Measurements from ENCODE around the gene GGT5.
"Not testable (repeated sequence)": the region's sequence is repeated elsewhere in the genome, so short reads cannot be mapped to it uniquely, and the experiment has no call there.

GGT5 gene

DNA sequence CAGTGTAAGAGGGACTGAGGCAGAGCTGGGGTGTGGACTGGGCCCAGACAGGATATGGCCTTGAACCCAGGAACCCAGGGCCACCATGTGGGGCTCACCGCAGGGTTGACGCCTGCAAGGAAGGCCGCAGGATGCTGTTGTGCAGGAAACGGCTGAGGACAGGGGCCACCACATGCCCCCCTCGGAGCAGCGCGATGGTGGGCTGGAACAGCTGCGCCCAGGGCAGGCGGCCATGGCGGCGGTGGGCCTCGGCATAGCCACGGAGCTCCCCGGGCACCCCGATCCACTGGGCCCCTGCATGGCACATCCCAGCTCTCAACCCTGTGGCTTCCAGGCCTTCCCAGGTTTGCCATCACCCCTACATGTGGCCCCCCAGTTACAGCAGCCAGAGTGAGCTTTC, 12.2 kb downstream of the GGT5 start:
- no peak for DNase-seq (ENCODE audit: low spot score)

DNA sequence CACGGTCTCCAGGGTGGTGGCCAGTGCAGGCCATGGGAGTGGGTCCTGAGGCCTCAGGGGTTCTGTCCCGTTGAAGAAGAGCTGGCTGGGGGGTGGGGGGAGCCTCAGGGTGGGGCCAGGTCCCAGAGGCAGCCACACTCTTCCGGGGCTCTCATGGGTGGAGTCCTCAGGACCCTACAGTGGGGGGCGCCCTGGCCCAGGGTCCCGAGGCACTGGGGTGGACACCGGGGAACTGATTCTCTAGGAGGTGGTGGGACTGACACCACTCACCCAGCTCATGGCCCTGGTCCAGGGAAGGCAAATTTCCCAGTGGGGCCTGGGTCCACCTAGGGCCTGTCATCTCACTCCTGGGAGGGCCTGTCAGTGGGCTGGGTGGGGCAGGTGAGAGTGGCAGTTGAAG, 12.8 kb downstream of the GGT5 start:
- no peak for DNase-seq (ENCODE audit: low spot score)

GRCh38 chr22:24231706-24232105, 13.2 kb downstream of the GGT5 start:
- DNase-seq (ENCODE audit: low spot score) = no peak

- DNase-seq (ENCODE audit: low spot score) = no peak
Observed at GRCh38 chr22:24230911-24231656, 13.8 kb downstream of the GGT5 start.

- no peak for DNase-seq (ENCODE audit: low spot score)
Observed at GRCh38 chr22:24225951-24226350, 18.9 kb downstream of the GGT5 start.

GRCh38 chr22:24225044-24225601, 19.8 kb downstream of the GGT5 start:
- DNase-seq (ENCODE audit: low spot score) = no peak

DNA sequence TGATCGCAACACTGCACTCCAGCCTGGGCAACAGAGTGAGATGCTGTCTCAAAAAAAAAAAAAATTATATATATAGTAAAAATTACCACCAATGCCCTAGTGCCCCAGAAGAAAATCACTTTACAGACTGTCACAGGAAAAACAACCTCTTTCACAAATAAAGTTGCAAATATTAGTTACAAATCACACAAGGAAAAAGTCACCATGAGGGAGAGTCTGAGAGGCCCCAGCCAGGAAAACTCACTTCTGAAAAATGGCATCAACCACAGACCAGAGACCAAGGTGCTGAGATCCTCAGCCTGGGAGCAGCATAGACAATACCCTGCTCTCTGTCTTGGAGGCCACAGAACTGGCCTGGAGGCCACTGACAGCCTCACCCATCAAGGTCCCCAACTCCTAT, 20.4 kb downstream of the GGT5 start:
- DNase-seq (ENCODE audit: low spot score) = no peak

GRCh38 chr22:24219750-24220149, 25.1 kb downstream of the GGT5 start:
- DNase-seq (ENCODE audit: low spot score) = no peak

DNA sequence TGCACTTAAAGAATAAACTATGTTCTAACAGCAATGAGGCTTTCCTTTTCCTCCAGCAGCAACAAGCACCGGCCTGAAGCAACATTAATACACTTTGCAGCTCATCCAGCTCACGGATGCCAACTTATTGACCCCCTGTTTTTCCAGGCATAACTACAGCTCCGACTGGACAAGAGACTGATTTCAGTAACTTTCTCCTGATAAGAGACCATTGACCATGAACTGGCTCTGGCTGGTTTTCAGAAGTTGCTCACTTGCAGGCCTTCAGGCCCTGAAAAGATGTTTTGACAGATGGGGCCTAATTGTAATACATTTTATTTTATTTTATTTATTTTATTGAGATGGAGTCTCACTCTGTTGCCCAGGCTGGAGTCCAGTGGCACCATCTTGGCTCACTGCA, 27.5 kb downstream of the GGT5 start:
- no peak for DNase-seq (ENCODE audit: low spot score)

DNA sequence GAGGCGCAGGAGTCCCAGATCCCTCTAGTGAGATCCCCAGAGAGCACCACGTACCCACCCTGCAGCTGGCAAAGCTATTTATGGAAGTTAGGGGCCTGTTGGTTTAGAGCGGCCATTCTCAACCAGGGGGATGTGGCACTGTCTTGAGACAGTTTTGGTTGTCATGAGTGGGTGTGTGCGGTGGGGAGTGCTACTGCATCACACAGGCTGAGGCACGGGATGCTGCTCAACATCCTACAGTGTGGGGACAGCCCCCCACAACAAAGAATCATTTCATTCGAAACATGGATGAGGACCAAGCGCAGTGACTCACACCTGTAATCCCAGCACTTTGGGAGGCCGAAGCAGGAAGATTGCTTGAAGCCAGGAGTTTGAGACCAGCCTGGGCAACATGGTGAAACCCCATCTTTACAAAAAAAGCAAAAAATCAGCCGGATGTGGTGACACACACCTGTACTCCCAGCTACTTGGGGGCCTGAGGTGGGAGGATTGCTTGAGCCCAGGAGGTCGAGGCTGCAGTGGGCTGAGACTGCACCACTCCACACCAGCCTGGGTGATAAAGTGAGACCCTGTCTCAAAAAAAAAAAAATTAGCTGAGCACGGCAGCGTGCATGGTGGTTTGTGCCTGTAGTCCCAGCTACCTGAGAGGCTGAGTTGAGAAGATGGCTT, 28.2 kb downstream of the GGT5 start:
- DNase-seq (ENCODE audit: low spot score) = no peak

GRCh38 chr22:24214467-24215285, 30.2 kb downstream of the GGT5 start:
- no peak for DNase-seq (ENCODE audit: low spot score)

DNA sequence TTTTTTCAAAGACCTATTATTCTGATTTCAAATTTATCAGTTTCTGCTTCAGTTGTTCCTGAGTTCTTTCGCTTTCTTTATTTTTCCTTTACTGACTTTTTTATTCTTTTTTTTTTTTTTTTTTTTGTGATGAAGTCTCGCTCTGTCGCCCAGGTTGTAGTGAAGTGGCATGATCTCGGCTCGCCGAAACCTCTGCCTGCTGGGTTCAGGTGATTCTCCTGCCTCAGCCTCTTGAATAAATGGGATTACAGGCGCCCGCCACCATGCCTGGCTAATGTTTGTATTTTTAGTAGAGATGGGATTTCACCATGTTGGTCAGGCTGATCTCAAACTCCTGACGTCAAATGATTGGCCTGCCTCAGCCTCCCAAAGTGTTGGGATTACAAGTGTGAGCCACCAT, 31.8 kb downstream of the GGT5 start:
- DNase-seq (ENCODE audit: low spot score) = not testable (repeated sequence)

DNA sequence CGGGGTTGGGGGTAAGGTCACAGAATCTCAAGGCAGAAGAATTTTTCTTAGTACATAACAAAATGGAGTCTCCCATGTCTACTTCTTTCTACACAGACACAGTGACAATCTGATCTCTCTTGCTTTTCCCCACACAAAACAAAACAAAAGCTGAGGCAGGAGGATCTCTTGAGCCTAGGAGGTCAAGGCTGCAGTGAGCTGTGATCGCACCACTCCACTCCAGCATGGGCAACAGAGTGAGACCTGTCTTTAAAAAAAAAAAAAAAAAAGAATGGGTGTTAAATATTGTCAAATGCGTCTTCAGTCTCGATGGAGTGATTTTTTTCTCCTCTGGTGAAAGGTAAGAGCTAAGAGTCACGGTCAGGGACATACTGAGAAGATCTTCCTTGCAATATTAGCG, 33.2 kb downstream of the GGT5 start:
- not testable (repeated sequence) for DNase-seq (ENCODE audit: low spot score)

DNA sequence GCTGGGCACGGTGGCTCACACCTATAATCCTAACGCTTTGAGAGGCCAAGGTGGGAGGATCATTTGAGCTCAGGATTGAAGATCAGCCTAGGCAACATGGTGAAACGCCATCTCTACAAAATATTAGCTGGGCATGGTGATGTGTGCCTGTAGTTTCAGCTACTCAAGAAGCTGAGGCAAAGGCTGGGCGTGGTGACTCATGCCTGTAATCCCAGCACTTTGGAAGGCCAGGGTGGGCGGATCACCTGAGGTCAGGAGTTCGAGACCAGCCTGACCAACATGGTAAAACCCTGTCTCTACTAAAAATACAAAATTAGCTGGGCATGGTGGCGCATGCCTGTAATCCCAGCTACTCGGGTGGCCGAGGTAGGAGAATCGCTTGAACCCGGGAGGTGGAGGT, 34.5 kb downstream of the GGT5 start:
- DNase-seq (ENCODE audit: low spot score) = not testable (repeated sequence)

DNA sequence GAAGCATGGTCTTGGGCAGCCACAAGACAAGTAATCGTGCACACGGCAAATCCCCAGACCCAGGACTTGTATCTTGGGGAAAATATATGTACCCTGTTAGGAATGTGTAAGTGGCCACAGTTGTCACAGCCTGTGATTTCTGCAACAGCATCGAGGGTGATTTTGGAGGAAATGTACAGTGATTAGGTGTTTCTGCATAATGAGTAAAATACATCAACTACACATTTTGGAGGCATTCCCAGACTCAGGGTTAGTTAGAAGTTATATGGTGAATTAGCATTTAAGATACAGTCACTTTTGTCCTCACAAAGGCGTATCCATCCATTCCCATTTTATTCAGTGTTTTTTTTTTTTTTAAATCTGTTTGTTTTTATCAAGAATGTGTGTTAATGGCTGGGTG, 35.2 kb downstream of the GGT5 start:
- no peak for DNase-seq (ENCODE audit: low spot score)

DNA sequence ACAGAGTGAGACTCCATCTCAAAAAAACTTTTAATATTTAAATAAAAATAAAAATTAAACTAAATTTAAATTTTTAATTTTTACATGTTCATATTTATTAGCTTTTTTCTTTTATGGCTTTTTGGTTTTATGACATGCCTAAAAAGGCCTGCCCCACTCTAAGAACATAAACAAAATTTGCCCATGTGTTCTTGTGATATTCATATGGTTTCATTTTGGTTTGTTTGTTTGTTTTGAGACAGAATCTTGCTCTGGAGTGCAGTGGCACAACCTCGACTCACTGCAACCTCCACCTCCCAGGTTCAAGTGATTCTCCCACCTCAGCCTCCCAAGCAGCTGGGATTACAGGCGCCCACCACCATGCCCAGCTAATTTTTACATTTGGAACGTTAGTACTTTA, 35.9 kb downstream of the GGT5 start:
- DNase-seq (ENCODE audit: low spot score) = no peak

DNA sequence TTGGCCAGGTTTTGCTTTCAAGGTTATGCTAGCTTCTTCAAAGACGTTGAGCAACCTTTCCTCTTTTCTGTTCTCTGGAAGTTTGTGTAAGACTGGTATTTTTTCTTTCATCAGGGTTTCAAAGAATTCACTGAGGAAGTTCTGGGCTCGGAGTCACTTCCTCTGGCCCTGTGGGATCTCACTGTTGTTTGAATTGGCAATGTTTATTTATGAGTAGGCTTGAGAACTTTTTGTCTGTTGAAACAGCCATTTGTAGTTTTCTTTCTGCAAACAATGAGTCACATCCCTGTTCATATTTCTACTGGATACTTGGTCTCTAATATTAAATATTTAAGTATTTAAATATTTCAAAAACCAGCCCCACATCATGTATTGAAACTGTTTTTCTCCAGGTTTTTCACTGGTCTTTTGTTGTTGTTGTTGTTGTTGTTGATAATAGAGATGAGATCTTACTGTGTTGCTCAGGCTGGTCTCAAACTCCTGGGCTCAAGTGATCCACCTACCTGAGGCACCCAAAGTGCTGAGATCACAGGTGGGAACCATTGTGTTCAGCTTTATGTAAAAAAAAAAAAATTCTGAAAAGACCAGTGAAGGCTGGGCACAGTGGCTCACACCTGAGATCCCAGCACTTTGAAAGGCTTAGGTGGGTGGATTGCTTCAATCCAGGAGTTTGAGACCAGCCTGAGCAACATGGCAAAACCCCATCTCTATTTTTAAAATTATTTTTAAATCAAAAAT, 36.7 kb downstream of the GGT5 start:
- peak; percentile 53 for DNase-seq (ENCODE audit: low spot score)

DNA sequence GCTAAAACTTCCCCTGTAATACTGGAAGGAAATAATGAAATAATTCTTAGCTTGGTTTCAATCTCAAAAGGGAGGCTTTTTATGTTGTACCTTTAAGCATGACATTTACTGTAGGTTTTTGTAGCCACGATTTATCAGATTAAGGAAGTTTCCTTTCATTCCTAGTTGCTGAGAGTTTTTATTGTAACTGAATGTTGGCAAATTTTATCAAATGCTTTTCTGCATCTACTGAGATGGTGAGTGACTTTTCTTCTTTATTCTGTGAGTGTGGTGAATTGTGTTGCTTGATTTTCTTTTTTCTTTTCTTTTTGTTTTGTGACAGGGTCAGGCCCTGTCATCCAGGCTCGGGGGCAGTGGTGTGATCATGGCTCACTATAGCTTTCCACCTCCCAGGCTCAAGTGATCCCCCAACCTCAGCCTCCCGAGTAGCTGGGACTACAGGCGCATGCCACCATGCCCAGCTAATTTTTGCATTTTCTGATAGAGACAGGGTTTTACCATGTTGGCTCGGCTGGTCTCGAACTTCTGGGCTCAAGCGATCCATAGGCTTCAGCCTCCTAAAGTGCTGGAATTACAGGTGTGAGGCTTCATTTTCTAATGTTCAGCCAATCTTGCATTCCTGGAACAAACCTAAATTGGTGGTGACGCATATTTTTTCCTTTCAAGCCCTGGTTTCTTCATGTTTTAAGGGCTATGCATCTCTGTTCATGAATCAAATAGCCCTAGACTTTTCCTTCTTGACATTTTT, 37.4 kb downstream of the GGT5 start:
- no peak for DNase-seq (ENCODE audit: low spot score)

- not testable (repeated sequence) for DNase-seq (ENCODE audit: low spot score)
Observed at GRCh38 chr22:24206460-24207263, 38.2 kb downstream of the GGT5 start.

- no peak for DNase-seq (ENCODE audit: low spot score)
Observed at GRCh38 chr22:24205438-24206195, 39.3 kb downstream of the GGT5 start.
